NCI-H69 (cell line): ENCODE results near the gene MET.

ENCODE experiments used
- DNase-seq: peaks from one replicate; lab custom pipeline; 2025; lab: John Stamatoyannopoulos, UW

MET gene

DNA sequence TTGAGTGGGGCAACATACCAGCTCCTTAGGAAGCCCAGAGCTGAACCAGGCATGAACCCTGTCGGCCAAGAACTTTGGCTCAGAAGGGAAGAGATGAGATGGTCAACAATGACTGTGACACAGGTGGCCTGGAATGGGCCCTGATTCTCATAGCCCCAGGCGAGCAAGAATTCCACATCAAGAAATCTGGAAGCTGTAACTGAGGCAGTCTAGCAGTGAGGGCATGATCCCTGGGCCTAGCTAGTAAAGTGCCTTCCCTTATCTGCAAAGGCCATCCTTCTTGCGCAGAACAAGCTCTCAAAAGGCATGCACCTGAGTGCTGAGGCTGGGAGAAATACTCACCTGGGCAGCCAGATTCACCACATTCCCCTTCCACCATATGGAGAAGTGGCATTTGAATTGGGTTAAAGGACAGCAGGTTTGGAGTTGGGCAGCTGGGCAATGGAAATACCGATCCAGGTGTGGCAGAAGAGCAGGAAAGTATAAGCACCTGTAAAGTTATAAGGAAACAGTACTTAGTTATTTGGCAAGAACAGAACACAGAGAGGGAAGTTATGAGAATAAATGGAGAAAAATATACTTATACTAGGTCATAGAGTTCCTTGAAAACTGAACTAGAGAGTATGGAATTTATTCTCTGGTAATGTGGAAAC lies 111.8 kb downstream of the MET start:
- DNase-seq: no peak

DNA sequence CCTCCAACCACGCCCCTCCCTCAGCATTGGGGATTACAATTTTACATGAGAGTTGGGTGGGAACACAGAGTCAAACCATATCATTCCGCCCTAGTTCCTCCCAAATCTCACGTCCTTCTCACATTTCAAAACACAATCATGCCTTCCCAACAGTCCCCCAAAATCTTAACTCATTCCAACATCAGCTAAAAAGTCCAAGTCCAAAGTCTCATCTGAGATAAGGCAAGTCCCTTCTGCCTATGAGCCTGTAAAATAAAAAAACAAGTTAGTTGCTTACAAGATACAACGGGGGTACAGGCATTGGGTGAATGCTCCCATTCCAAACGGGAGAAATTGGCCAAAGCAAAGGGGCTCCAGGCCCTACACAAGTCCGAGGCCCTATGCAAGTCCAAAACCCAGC lies 112.7 kb downstream of the MET start:
- DNase-seq: no peak

DNA sequence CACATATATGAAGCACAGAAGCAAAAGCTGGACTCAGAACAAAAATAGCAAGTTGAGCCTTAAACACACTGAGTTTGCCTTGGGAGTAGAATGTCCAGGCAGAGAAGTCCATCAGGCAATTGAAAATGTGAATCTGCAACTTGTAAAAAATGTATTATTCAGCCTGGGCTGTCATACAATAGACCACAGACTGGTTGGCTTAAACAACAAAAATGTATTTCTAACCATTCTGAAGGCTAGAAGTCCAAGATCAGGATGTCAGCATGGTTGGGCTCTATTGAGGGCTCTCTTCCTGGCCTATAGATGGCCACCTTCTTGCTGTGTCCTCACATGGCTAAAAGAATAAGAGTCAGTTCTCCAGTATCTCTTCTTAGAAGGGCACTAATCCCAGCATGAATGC lies 113.8 kb downstream of the MET start:
- DNase-seq: no peak

DNA sequence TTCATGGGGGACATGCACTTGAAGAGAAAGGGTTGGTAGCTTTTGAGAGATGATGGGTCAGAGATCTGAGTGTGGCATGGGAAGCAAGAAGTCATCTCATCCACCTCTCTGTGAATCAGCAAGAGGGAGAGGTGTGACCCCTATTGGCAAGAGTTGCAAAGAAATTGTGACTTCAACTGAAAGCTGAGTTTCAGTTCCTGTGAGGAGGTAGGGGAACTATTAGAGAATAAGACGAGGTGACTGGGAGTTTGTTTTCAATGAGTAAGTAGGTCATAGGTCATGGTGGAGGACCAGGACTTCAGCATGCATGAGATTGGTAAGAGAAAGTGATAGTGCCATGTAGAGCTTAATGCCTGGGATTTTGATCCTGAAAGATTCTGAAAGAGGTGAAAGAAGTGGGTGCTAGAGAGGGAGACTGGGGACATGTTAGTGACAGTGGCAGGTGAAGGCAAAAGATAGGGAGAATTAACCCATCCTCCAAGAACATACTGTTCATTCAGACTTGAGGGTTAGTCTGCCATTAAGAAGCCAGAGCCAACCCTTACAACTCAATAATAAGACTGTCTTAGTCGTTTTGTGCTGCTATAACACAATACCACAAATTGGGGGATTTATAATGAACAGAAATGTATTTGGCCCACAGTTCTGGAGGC lies 114.9 kb downstream of the MET start:
- peak; percentile 47 for DNase-seq

DNA sequence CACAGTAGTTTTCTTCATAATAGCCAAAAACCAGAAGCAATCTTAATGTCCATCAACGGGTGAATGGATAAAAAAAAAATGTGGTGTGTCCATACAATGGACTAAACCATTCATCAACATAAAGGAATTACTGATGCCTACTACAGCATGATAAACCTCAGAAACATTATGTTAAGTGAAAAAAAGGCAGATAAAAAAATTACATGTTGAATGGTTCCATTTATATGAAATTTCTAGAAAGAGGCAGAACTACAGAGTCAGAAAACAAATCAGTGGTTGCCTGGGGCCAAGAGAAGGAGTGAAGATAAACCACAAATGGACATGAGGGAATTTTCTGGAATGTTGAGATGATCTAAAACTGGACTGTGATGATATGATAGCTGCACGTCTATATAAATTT lies 115.9 kb downstream of the MET start:
- no peak for DNase-seq

DNA sequence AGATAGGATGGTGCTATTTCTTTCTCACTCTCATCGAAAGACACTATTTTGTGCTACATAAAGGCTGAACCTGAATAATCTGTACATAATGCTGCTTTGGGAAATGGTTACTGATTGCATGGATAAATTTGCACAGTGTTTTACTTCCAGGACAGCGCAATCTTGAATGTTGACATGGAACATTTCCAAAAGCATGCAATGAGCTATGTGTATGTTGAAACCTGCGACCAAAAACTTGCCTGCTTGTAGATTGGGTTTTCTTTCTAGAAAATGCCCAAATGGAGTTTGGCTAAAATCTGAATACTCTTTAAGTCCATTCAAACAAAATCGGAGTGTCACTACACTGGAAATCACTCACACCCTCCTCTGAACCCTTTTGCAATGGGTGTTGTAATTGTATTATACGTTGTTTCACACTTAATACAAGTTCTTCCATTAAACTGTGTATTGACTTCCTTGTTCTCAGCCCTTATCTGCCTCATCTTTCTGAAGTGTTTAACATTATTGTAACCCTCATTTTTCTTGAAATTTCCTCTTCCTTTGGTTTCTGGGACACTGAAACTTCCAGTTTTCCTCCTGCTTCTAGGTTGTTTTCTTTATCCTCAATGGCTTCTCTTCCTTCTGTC lies 116.7 kb downstream of the MET start:
- no peak for DNase-seq

DNA sequence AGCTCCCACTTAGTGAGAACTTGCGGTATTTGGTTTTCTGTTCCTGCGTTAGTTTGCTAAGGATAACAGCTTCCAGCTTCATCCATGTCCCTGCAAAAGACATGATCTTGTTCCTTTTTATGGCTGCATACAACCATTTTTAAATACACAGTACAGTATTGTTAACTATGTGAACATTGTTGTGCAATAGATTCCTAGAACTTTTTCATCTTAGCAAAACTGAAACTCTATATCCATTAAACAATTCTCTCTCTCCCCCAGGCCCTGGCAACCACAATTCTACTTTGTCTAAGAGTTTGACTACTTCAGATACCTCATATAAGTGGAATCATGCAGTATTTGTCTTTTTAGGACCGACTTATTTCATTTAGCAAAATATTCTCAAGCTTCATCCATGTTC lies 118.0 kb downstream of the MET start:
- DNase-seq: no peak

DNA sequence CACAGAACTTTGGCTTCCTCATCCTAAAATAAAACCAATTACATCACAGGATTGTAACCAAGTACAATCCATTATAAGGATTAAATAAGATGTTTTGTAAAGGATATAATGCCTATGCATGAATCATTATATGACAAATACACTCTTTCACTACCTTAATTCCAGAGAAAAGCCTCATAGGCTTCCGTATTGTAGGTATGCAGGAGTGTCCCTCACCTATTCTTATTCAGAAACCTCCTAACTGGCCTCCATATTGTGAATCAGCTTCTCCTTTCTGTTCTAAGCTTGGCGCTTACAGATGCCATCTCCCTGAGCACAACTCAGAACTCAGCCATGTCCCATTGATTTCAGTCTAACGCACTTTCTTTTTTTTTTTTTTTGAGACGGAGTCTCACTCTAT lies 120.8 kb downstream of the MET start:
- no peak for DNase-seq

DNA sequence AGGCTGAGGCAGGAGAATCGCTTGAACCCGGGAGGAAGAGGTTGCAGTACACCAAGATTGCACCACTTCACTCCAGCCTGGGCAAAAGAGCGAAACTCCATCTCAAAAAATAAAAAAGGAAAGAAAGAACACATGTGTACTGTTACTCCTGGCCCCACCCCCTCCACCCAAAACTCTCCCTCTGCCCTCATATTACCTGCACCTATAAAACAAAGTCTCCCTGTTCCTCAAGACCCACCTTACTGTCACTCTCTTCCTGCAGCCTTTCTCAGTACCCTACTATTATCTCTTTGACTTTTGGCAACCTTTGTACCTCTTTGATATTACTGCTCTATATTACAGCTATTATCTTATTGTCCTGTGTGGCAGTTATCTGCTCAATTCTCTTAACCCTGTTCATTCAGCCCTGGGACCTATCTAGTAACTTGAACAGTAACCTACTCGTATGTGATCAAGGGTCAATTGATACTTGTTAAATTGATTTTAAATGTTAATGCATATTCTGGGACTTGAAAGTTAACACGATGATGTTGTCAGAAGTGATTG lies 121.9 kb downstream of the MET start:
- DNase-seq: no peak

DNA sequence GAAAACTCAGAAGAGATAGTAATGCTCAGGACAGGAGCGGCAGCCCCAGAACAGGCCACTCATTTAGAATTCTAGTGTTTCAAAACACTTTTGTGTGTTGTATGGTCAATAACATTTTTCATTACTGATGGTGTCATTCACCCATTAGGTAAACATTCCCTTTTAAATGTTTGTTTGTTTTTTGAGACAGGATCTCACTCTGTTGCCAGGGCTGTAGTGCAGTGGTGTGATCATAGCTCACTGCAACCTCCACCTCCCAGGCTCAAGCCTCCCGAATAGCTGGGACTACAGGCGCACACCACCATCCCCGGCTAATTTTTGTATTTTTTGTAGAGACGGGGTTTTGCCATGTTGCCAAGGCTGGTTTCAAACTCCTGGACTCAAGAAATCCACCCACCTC lies 124.5 kb downstream of the MET start:
- no peak for DNase-seq

DNA sequence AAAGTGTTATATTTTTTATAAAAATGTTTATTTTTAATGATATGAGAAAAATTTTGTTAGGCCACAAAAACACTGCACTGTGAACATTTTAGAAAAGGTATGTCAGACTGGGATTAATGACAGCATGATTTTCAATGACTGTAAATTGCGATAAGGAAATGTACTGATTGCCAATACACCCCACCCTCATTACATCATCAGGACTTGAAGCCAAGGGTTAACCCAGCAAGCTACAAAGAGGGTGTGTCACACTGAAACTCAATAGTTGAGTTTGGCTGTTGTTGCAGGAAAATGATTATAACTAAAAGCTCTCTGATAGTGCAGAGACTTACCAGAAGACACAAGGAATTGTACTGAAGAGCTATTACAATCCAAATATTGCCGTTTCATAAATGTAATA lies 125.6 kb downstream of the MET start:
- DNase-seq: peak; percentile 34

DNA sequence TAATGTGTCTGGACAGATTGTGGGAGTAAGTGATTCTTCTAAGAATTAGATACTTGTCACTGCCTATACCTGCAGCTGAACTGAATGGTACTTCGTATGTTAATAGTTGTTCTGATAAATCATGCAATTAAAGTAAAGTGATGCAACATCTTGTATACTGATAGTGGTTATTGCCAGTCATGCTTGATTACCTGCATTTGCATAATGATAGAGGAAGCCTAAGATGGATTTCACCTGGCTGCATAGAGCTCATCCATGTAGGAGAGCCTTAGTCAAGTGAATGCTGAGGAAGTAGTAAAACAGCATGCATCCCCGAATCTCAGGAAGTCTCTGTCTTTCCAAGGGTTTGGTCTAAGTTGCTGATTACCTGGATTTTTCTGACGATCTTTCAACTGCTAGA lies 126.2 kb downstream of the MET start:
- DNase-seq: peak; percentile 51

DNA sequence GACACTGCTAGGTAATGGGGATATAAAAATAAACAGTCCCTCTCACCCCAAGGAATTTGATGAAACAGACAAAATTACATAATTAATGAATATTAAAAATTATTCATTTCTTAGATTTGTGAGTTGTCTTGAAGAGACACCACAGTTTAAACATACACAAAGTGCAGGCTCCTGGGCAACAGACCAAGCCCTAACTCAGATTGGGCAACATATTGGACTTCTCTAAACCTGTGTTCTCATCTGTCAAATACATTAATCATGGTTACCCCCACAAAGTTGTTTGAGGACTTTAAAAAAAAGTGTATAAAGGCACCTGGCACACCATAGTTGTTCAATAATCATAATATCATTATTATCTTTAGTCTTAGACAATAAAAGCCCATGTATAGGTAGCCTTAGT lies 127.9 kb downstream of the MET start:
- no peak for DNase-seq

DNA sequence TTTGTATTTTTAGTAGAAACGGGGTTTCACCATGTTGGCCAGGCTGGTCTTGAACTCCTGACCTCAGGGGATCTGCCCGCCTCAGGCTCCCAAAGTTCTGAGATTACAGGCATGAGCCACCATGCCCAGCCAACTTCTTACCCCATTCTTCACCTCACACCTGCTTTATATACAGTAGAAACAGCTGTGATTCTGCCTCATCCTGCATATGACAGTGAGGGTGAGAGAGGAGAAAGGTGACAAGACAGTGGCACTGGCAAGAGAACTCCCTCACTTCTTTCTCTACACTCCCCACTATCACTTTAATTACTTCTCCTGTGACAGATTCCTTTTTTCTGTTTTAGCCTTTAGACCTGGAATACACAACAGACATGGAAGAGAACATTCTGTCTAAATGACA lies 128.6 kb downstream of the MET start:
- DNase-seq: no peak

DNA sequence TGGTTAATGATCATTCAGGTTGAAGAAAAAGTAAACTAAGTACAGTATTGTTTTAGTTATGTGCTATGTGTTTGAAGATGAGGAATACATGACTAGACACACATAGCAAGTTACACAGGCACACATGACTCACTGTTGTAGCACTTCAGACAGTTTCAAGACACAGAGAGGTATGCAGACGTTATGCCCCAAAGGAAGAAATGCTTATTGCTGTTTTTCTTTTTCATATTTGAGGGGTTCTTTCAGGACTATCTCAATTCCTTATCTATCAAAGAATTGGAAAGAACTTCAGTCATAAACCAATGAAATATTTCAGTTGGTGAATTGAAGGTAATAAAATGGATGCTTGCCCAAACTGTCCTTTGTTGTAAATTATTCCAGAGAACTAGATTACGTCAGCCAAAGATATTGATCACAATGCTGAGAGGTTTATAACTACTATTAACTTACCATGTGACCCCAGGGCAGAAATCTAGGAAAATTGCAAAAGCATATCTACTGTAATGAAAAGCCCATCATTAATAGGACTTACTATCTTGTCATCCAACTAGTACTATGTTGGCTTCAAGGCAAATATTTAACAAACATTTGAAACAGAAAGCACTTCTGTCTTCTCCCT lies 129.2 kb downstream of the MET start:
- no peak for DNase-seq

DNA sequence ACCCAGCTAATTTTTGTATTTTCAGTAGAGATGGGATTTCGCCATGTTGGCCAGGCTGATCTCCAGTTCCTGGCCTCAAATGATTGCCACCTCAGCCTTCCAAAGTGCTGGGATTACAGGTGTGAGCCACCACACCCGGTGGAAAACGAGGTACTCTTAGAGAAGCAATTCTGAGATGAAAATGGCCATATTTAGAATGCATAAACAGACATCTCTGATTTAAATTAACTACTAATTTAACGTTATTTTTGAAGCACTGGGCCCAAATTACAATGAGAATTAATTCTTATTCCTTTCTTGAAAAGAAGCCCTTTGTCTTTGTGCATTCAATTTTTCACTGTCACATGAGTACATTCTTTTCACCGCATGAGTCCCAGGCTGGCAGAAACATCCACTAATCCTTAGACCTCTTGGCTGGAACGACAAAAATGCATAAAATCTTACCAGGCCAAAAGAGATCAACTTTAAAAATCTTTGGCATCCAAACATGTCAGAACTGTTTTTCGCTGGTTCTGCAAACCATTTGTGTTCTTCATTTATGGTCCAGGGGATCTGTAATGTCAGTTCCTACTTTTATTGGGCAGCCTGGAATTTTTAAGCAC lies 130.2 kb downstream of the MET start:
- DNase-seq: no peak

DNA sequence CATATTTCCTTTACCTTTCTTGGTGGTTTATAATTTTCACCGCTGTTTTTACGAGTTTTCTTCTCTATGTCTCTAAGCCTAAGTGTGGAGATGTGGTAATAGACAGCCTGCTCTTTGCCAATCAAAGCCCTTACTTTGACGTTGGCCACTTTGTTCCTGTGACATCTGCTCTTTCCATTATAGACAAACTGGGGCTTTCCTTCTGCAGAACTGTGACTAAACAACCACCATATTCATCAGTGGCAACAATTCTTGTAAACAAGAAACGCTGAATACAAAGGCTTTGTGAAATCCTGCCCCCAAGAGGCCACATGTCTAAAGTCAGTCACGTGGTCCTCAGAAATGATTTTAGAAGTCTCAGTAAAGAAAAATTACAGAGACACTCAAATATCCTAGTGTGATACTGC lies 130.8 kb downstream of the MET start:
- peak; percentile 81 for DNase-seq

DNA sequence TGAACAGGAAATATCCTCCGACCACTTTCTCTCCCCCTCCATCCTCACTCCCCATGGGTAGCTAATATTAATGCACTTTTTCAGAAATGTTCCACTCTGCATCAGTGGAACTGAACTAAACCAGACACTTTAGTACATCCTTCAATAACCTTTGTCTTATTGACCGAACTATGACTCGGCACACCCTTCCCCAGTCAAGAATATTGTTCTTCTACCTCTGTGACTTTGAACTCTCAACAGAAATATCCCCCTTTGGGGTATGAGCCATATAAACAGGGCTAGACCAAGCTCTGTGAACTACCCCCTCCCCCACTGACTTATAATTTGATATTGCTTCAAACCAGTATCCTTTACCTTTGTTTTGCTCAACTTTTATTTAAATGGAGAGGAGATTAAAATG lies 132.5 kb downstream of the MET start:
- DNase-seq: no peak

DNA sequence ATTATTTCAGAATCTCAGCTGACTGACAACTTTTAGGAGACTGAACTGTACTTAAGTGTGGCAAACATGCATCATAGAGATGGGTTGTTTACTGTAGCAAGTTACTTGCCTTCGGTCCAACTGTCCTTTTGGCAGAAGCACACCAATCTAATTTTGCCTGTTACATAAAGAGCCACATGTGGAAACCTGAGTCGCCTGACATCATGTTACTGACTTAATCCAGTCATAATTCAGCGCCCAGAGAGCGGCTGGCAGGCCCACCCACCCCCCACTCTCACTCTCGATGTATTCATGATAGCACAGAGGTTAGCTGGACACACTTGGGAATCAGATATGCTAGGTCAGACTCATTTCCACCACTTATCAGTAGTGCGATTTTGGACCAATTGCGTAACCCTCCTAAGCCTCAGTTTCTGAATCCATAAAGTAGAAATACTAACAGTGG lies 133.1 kb downstream of the MET start:
- peak; percentile 75 for DNase-seq

DNA sequence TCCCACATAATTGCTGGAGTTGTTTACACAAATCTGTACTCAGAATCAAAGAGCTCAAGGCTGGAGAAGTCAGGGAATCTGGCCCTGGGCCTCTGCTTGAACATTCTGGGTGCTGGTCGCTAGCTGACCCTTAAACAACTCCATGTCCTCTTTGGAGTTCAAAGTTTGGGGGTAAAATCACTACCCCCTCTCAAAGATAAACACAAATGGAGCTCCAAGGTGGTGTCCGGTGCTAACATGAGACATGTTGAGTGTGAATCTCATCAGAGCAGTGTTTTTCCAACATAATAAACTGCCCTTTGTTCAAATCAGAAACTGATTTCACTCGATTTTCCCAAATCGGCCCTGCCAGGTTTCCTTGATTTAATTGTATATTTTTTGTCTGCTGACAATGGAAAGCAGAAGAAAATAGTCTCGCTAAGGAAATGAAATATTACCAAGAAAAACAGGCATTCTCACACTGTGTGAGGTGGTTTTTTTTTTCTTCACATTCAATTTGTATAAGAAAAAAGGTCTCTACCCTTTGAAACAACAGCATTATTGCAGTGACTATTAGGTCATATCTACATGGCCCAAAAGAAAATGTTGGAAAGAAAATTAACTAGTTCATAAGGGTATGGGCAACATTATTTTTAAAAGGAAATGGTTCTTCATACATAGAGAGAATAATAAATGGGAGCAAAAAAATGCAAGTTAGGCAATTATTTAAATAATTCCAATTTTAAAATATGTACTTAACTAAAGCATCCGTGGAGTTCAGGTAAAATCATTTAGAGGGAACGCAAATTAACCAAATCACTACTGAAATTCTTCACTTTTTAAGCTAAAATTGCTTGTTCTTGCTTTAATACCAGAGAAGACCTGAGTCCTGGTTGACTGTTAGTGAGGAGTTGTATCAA lies 134.3 kb downstream of the MET start:
- peak; percentile 15 for DNase-seq

DNA sequence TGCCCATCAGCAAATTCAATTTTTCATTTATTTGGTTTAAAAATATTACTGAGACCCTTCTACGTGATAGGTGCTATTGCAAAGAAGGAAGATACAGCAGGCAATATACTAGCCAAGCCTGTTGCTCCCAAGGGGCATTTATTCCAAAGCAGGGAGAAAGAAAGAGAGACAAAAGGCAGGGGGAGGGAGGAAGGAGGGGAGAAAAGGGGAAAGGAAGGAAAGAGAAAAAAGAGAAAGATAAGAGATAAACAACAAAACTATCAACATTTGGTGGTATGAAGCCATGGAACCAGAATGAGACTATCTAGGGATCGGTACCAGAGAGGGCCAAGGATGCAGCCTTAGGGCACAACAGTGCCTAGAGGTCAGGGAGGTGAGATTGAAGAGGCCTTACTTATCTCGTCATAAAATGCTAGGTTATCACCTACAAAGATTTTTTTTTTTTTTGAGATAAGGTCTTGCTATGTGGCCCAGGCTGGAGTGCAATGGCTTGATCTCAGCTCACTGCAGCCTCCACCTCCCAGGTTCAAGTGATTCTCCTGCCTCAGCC lies 135.1 kb downstream of the MET start:
- DNase-seq: peak; percentile 11
